ENCODE results near the gene FBXL19. TPM values are rescaled to one million over a fixed set of nuclear protein-coding genes. Genes with fewer than 3 reads are reported as not detected.

The FBXL19 gene
- total and polyA plus RNA-seq, 10 donors = 4.3 to 24.7 (median 17.4) TPM

DNA sequence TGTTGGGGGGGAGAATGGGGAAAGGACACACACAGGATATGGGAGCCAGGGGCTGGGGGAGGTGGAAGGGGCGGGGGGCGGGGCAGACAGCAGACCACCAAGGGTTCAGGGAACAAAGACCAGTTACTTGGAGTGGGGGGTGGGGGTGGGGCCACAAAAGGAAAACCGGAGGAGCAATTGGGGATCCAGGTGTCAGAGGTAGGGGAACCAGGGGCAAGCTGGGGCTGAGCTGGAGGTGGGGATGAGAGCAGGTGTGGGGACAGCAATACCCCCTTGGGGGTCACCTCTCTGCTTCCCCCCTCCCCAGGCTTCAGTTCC is 24.1 kb downstream of the FBXL19 start:
- Histone ChIP-seq H3K4me3 (no peak overlapping the region), H3K27ac (peak overlapping the region in 7 of 8 donors; percentile 48 to 99 (median 95)), H3K9me3 (no peaks in the 10 kb centered on the region), H3K4me1 (peaks cover 11 to 52% (median 32%) of the 10 kb centered on the region in 6 donors), H3K36me3 (peaks cover 0 to 53% (median 0%) of the 10 kb centered on the region in 6 donors), H3K27me3 (replicated peaks in 1 of 7) (no peaks in the 10 kb centered on the region)
- TF ChIP-seq POLR2AphosphoS5 (IDR thresholded peaks at IDR 0.05) (no peak), POLR2A (IDR thresholded peaks at IDR 0.05) (no peak)
- TF ChIP-seq, protein P1, sequence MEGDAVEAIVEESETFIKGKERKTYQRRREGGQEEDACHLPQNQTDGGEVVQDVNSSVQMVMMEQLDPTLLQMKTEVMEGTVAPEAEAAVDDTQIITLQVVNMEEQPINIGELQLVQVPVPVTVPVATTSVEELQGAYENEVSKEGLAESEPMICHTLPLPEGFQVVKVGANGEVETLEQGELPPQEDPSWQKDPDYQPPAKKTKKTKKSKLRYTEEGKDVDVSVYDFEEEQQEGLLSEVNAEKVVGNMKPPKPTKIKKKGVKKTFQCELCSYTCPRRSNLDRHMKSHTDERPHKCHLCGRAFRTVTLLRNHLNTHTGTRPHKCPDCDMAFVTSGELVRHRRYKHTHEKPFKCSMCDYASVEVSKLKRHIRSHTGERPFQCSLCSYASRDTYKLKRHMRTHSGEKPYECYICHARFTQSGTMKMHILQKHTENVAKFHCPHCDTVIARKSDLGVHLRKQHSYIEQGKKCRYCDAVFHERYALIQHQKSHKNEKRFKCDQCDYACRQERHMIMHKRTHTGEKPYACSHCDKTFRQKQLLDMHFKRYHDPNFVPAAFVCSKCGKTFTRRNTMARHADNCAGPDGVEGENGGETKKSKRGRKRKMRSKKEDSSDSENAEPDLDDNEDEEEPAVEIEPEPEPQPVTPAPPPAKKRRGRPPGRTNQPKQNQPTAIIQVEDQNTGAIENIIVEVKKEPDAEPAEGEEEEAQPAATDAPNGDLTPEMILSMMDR (IDR thresholded peaks at IDR 0.05 in 8 of 11, conservative IDR thresholded peaks at IDR 0.05 in 3 of 11) = no peak
- no peak for DNase-seq
- intact Hi-C loops (cut with DNase I; ENCODE audit: low total_unique reads) = no loop called here
- 81 to 91% (median 86%) methylated on average over 3 of the region's 3 CpGs for WGBS, 5 donors

- Histone ChIP-seq H3K27ac (peak overlapping the region; percentile 89 to 99 (median 96)), H3K4me1 (peaks cover 11 to 53% (median 28%) of the 10 kb centered on the region in 6 donors)
- WGBS, 5 donors = 37 to 56% (median 48%) methylated on average over 25 to 44 of the region's 44 CpGs
These were observed 24.7 kb downstream of the FBXL19 start for GRCh38 chr16:30947859-30948666.

DNA sequence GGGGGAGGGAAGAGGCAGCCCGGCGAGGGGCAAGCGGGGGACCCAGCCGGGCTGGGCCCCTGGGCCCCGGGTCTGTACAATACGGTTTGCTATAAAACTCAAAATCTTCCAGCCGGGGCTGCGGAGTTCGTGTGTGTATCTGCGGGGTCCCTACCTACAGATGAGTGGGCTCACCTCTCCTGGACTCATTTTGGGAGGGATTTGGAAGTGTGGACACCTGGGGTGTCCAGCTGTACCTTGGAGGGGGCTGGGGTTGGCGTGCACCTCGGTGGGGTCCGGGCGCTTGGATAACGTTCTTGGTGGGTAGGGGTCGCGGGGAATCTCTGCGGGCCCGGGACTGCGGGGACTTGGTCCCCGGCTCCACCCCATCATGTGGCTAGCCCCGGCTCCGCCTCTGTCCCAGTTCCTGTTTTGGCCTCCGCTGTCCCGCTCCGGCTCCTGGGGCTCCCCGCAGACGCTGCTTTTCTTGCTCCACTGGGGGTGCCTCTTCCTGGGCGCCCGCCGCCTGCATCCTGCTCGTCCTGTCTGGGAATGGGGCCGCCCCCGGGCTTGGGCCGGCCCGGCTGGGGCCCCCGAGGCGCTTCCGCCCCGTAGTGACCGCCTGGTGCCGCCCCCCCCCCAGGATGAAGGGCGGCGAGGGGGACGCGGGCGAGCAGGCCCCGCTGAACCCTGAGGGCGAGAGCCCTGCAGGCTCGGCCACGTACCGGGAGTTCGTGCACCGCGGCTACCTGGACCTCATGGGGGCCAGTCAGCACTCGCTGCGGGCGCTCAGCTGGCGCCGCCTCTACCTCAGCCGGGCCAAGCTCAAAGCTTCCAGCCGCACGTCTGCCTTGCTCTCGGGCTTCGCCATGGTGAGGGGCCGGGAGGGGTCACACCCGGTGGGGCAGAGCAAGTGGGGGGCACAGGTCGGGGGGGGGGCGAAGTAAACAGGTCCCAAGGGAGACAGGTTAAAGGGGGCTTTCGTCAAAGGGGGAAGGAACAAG is 25.6 kb downstream of the FBXL19 start, which contains the start of gene ORAI3:
TSS of gene ORAI3 (plus strand) at position 402 of the 983 bp plus-strand sequence. CDS start at position 624, 222 bp downstream.
- Histone ChIP-seq H3K9me3 (no peaks in the 10 kb centered on the region), H3K4me1 (peaks cover 14 to 62% (median 36%) of the 10 kb centered on the region in 6 donors), H3K36me3 (peaks cover 0 to 50% (median 0%) of the 10 kb centered on the region in 6 donors), H3K4me3 (peak within 1 kb of the TSS; percentile 80 to 98 (median 92)), H3K27ac (peak within 1 kb of the TSS; percentile 89 to 99 (median 96)), H3K27me3 (replicated peaks in 1 of 7) (no peaks in the 10 kb centered on the region)
- WGBS, 5 donors = 0 to 4% (median 1%) methylated on average over 17 to 70 of the region's 70 CpGs
- intact Hi-C loops (cut with DNase I; ENCODE audit: low total_unique reads) = no loop called here
- TF ChIP-seq POLR2A (IDR thresholded peaks at IDR 0.05) (peak in 1 of 3 donors; percentile 41), POLR2AphosphoS5 (IDR thresholded peaks at IDR 0.05) (peak; percentile 89 to 91 (median 91))
- TF ChIP-seq, protein P1 (IDR thresholded peaks at IDR 0.05 in 8 of 11, conservative IDR thresholded peaks at IDR 0.05 in 3 of 11) = peak in 1 of 11 experiments; percentile 14
- DNase-seq = peak; percentile 97

More at GRCh38 chr16:30947859-30948666, 24.7 kb downstream of the FBXL19 start:
- Histone ChIP-seq H3K27me3 (replicated peaks in 1 of 7) (no peaks in the 10 kb centered on the region), H3K36me3 (peaks cover 0 to 49% (median 0%) of the 10 kb centered on the region in 6 donors), H3K4me3 (peak overlapping the region; percentile 80 to 98 (median 92)), H3K9me3 (no peaks in the 10 kb centered on the region)
- TF ChIP-seq, protein P1 (IDR thresholded peaks at IDR 0.05 in 8 of 11, conservative IDR thresholded peaks at IDR 0.05 in 3 of 11) = no peak
- peak in 2 of 3 donors; percentile 30 to 57 for TF ChIP-seq POLR2AphosphoS5 (IDR thresholded peaks at IDR 0.05)
- DNase-seq = peak; percentile 88
- intact Hi-C loops (cut with DNase I; ENCODE audit: low total_unique reads) = no loop called here
